MM.1S (cell line): Measurements from ENCODE around the gene SLC5A3.

Source experiments
- EZH2 ChIP-seq: fragments of 300-600 bp; sonication (generic); optimal IDR thresholded peaks from 2 replicates; pipeline ENCODE3; 2017; ENCODE audit warnings: low read depth, mild to moderate bottlenecking, antibody characterized with exemption, low read length, mixed read lengths
- EZH2phosphoT487 ChIP-seq: fragments of 300-600 bp; sonication (generic); IDR thresholded peaks from 2 replicates; pipeline ENCODE4 v1.6.1; 2018; ENCODE audit warnings: antibody characterized with exemption, low read length
- TF ChIP-seq, protein P1 (sequence below): fragments of 300-600 bp; sonication (generic); IDR thresholded peaks from 2 replicates; pipeline ENCODE4 v1.5.1; 2016; ENCODE audit warnings: antibody characterized with exemption, low read length, mixed read lengths

- TF ChIP-seq, protein P1, sequence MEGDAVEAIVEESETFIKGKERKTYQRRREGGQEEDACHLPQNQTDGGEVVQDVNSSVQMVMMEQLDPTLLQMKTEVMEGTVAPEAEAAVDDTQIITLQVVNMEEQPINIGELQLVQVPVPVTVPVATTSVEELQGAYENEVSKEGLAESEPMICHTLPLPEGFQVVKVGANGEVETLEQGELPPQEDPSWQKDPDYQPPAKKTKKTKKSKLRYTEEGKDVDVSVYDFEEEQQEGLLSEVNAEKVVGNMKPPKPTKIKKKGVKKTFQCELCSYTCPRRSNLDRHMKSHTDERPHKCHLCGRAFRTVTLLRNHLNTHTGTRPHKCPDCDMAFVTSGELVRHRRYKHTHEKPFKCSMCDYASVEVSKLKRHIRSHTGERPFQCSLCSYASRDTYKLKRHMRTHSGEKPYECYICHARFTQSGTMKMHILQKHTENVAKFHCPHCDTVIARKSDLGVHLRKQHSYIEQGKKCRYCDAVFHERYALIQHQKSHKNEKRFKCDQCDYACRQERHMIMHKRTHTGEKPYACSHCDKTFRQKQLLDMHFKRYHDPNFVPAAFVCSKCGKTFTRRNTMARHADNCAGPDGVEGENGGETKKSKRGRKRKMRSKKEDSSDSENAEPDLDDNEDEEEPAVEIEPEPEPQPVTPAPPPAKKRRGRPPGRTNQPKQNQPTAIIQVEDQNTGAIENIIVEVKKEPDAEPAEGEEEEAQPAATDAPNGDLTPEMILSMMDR, result no peak
- TF ChIP-seq EZH2 (no peak), EZH2phosphoT487 (no peak)
Observed at GRCh38 chr21:34097442-34097841, 24.1 kb downstream of the SLC5A3 start.
